ENCODE results near the gene MAP3K20.
"Not testable (repeated sequence)": the region's sequence is repeated elsewhere in the genome, so short reads cannot be mapped to it uniquely, and the experiment has no call there.

The MAP3K20 gene

GRCh38 chr2:173087793-173088496 is 12.3 kb downstream of the MAP3K20 start:
- DNase-seq = no peak

DNA sequence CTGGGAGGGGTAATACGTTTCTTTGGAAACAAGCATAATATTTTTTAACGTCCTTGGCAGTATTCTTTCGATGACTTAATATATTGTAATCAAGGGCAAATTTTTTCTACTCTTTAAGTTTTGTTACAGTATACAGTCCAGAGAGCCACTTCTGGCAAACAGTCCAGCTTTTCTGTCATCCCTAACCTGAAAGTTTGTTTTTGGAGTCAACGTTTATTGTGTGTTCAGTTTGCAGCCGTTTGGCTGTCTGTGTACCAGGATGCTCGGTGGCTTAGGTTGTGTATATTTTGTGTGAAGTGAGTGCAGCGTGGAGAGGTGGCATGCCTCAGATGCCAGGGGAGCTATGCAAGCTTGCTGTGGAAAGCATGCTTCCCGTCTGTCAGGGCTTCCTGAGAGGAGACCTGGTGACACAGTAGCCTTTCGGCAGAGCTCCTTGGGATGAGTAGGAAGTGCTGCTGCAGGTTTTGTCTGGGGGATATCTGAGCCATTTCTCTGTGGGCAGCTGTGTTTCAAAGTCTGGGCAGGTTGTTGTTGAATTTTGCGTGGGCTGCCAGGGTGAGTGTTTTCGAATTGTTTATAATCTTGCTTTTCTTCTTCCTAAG is 14.7 kb downstream of the MAP3K20 start:
- no peak for DNase-seq

- no peak for DNase-seq
Measured at GRCh38 chr2:173090973-173091660, 15.5 kb downstream of the MAP3K20 start.

- no peak for DNase-seq
Measured at GRCh38 chr2:173091910-173092309, 16.3 kb downstream of the MAP3K20 start.

GRCh38 chr2:173092844-173093402 is 17.3 kb downstream of the MAP3K20 start:
- no peak for DNase-seq

DNA sequence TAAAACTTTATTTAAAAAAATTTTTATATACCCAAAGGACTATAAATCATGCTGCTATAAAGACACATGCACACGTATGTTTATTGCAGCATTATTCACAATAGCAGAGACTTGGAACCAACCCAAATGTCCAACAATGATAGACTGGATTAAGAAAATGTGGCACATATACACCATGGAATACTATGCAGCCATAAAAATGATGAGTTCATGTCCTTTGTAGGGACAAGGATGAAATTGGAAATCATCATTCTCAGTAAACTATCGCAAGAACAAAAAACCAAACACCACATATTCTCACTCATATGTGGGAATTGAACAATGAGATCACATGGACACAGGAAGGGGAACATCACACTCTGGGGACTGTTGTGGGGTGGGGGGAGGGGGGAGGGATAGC is 18.0 kb downstream of the MAP3K20 start:
- not testable (repeated sequence) for DNase-seq

- DNase-seq = no peak
Measured at GRCh38 chr2:173094731-173095130, 19.1 kb downstream of the MAP3K20 start.

DNA sequence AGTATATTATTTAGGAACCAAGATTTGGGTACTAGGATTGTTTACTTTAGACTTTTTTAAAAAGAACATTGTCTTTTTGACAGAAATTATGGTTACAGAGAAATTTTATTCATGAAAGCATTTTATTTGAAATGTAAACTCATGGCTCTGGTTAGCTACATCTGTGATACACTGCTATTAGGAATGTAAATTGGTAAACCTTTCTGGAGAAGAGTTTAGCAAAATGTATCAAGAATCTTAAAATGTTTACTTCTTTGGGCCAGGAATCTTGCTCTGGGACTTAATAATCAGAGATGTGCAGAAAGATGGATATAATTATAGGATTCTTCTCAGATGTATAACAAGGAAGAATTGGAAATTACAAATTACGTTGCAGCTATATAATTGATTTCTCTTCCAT is 19.7 kb downstream of the MAP3K20 start:
- no peak for DNase-seq

- DNase-seq = no peak
Measured at GRCh38 chr2:173099271-173099670, 23.6 kb downstream of the MAP3K20 start.

DNA sequence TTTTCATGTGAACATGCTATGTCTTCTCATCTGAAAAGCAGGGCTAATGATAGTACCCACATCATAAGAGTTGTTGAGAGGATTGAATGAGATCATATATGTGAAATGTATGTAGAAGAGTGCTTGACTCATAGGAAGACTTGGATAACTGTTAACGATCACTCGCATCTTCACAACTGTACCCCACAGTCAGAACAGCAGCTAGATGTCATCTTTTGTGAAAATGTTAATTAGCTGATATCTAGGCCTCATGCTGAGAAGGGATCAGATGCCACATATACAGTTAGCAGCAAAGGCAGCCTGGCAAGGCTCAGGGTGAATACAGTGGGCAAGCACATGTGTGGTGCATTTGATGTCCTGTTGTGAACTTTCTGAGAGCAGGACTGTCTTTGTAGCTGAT is 24.2 kb downstream of the MAP3K20 start:
- DNase-seq = no peak

DNA sequence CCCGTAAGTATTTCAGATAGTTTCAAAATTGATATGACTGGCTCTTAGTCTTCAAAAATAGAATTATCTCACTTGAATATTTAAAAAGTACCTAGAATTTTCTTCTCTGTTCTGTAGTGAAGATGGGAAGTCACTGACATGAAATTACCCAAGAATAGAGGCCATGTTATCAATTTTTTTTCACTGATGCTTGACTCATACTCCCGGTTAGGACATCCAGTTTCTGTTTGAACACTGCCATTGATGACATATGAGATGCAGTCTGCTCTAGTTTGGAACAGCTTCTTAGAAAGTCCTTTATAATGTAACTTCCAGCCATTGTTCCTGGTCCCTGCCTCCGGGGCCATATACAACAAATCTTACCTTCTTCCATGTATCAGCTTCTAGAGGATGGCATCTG is 26.0 kb downstream of the MAP3K20 start:
- DNase-seq = no peak

DNA sequence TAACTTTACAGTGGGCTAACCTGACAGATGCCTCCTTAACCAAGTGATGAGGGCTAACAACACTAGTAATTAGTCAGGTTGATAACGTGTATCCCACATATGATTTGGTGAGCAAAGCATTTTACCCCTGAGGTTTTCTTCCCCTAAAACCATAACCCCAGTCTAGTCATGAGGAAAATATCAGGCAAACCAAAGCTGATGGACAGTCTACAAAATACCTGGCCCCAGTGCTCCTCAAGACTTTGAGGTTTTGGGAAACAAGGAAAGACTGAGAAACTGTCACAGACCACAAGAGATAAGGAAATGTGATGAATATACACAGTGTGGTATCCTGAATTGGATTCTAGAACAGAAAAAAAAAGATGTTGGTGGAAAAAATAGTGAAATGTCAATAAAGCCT is 28.5 kb downstream of the MAP3K20 start:
- DNase-seq = no peak

GRCh38 chr2:173106959-173107628 is 31.4 kb downstream of the MAP3K20 start:
- DNase-seq = no peak

- no peak for DNase-seq
Measured at GRCh38 chr2:173107629-173108022, 32.0 kb downstream of the MAP3K20 start.

- no peak for DNase-seq
Measured at GRCh38 chr2:173109253-173110188, 33.9 kb downstream of the MAP3K20 start.

GRCh38 chr2:173117678-173118077 is 42.0 kb downstream of the MAP3K20 start:
- no peak for DNase-seq

GRCh38 chr2:173118395-173118794 is 42.7 kb downstream of the MAP3K20 start:
- DNase-seq = no peak

GRCh38 chr2:173119069-173119807 is 43.6 kb downstream of the MAP3K20 start:
- DNase-seq = no peak

GRCh38 chr2:173119944-173120343 is 44.3 kb downstream of the MAP3K20 start:
- no peak for DNase-seq

DNA sequence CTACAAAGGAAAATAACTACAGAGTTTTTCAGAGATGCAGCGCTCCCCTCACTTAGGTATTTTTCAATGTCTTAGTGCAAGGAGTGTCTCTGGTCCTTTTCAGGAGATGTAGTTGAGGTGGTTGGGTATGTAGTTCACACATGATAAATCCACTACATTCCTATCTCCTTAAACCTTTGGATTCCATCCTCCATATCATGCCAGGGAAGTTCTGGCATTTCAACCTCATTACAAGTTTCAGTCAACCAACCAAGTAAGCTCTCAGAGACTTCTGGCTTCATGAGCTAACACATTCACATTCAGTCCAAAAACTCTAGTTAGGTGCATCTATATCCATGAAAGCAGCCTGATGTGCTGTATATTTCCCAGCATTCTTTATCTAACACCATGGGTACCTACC is 47.3 kb downstream of the MAP3K20 start:
- no peak for DNase-seq

- DNase-seq = no peak
Measured at GRCh38 chr2:173124441-173124840, 48.8 kb downstream of the MAP3K20 start.

DNA sequence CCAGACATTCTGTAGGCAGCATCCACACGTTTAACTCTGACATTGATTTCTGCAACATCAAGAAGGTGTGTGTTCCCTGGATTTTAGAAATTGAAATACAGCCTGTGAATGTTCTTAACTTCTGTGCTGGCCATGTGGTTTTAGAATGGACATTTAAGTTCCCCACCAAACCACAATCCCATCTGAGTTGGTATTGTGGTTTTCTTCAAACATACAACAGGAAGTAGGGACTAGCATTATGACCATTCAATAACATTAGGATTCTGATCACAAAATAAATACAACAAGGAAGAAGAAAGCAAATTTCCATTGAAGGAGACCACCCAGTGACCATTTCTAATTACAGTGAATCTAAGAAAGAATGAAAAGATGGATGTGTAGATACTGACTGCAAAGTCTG is 51.2 kb downstream of the MAP3K20 start:
- DNase-seq = no peak
